Measurements from ENCODE around the gene SLC12A2. TPM values are rescaled to one million over a fixed set of nuclear protein-coding genes. Genes with fewer than 3 reads are reported as not detected.

Gene SLC12A2
- total RNA-seq, 2 experiments from 2014 or later: 18.1 to 22.7 TPM

DNA sequence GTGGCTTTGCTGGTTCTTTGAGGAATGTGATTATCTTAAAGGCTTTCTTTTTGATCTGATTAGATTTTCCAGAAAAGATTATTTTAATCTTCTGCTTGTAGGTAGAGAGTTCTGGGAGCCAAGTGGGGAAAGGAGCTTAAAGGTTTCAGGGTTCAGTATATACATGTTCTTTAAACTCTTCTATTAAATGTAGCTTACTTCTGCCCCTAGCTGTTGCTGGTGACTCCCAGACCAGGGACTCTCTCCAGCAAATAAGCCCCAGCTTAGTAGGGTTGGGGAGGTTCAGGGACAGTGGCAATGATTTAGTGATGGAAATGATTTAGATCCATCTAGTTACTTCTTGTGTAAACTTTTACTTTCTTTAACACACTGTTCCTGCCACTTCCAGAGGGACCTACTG, 72.2 kb downstream of the SLC12A2 start:
- ChIA-PET POLR2A (no interaction called here), CTCF (no interaction called here)

DNA sequence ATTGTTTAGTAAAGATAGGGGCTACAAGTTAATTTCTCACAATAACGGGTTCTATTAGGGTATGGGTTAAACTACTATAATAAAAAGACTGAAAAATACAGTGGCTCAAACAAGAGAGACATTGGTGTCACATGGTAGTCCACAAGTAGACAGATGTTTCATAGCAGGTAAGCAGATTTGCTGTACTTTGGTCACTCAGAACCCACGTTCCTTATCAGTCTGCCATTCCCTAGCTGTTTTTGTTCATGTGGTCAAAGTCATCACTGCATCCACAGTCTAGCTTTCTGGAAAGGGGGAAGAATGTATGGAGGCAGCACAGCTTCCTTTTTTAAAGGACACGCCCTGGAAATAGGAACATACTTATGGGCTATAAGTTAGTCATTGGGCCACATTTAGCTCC, 73.0 kb downstream of the SLC12A2 start:
- ChIA-PET POLR2A (no interaction called here), CTCF (no interaction called here)

DNA sequence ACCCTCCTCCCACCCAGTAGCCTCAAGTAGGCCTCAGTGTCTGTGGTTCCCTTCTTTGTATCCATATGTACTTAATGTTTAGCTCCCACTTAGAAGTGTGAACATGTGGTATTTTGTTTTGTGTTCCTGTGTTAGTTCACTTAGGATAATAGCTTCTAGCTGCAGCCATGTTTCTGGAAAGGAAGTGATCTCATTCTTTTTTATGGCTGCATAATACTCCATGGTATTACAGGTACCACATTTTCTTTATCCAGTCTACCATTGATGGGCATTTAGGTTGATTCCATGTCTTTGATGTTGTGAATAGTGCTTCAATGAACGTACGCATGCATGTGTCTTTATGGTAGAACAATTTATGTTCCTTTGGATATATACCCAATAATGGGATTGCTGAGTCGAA, 74.8 kb downstream of the SLC12A2 start:
- POLR2A ChIA-PET: no interaction called here
- CTCF ChIA-PET: no interaction called here

DNA sequence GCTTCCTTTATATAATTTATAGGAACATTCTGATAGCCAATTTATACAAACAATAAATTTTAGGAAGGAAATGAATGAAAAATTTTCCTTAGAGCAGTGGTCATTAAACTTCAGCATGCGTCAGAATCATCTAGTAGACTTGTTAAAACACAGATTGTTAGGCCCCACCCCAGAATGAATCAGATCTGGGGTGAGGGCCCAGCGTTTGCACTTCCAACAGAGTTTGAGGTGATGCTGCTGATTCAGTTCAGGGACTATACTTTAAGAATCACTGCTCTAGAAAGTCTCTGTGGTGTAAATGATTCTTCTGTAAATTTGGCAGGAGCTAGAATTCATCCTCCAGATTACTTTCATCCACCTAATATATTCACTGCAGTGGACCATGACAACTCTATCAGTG, 80.4 kb downstream of the SLC12A2 start:
- ChIA-PET CTCF (no interaction called here), POLR2A (no interaction called here)

DNA sequence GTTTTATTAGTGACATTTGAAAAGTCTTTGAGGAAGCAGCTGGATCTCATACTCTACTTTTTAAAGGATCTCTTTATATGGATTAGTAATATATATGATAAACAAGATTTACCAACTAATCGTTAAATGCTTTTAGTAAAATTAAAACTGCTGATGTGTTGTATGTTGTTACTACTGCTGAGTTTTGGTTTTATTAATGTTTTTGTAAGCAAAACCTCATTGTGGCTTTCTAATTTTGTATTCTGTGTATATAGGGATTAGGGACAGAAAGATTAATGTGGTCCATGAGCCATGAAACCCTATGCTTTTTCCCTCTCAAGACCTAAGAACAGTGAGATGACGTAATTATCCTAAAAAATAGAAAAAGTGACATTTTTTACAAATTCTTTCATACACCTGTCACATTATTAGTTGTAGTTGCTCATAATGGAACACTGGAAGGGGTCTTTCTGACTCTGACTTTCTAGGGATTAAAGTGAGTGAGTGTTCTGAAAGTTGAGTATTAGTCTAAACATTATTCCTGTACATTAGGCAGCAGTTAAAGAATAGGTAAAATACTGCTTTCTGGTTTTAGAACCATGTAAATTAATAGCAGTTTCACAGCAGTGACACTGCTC, 85.9 kb downstream of the SLC12A2 start:
- ChIA-PET POLR2A (no interaction called here), CTCF (no interaction called here)

DNA sequence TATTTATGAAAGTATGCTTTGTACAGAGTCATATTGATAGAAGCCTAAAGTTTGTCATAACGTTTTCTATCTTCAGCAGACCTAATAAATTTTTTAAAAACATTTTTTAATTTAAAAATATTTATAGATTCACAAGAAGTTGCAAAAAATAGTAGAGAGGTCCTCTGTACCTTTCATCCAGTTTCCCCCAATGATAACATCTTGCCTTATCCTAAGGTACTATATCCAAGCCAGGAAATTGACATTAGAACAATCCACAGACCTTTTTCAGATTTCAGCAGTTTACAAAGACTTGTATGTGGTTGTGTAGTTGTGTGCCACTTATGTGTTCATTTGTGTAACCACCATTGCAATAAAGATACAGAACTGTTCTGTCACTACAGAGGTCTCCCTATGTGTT, 88.5 kb downstream of the SLC12A2 start:
- ChIA-PET CTCF (no interaction called here), POLR2A (no interaction called here)

DNA sequence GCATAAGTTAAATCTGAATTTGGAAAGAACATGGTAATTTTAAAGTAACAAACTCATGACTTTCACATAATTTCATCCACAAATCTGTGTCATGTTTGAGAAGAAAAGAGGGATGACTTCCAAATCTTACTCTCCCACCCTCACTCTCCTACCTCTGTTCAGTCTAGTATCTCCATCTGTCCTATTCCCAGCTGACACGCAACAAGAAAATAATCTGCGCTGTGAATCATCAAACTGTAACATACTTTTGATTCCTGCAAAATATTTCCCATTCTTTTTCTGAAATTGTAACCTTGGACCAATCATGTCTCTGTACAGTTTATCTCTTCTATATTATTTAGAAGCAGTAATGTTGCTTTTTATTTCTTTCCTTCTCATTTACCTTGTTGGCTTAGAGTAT, 91.4 kb downstream of the SLC12A2 start:
- POLR2A ChIA-PET: no interaction called here

DNA sequence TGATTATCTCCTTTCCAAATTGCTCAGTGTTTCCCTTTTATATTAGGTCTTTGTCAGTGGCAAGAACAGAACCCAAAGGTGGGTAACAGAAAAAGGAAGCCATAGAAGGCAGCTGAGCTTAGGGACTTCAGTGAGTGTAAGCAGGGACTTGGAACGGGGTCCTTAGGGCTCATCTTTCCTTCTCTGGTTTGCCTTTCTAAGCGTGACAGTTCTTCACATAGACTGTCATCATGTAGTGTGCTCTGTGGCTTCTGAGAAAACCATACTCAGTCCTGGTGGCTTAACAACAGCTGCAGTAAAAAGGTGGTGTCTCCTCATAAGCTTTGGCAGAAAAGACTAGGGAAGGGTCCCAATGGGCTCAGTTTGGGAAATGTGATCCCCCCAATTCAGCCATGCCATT, 108.8 kb downstream of the SLC12A2 start:
- ChIA-PET CTCF (interaction anchor here (1.5 kb wide), 1 partner anchor 9 kb away, joined by 3 read pairs; no protein-coding TSS in a partner anchor), POLR2A (no interaction called here)

More for the DNA sequence above, 91.4 kb downstream of the SLC12A2 start:
- CTCF ChIA-PET: no interaction called here

DNA sequence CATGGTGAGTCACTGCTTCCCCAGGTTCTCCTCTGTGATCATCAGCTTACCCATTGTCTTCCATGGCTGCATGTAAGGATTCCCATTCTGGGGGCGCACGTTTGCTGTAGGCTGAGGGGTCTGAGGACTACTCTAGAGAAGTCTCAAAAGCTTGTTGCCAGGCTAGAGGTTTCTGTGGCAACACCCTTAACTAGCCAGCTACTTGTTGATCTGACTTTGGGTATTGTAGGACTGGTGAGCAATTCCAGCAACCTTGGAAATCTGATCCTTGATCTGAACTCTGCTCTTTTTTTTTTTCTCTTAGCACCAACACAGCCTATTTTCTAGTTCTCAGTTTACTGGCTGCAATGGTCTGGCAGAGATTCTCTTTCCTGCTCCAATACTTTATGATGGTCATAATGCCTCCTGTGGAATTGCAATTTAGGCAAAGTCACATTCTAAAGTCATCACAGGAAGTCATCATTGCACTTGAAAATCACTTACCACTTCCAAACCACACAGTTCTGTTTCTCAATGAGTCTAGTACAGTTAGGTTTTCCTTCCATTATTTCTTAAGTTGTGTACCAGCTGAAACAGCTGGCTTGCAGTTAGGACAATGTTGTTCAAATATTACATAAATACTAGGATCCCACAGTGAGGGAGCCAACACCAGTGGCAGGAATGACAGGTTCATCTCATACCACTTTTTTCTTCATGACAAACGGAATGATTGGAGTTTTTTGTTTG, 110.3 kb downstream of the SLC12A2 start:
- ChIA-PET CTCF (interaction anchor here (0.7 kb wide), 2 partner anchors 9 to 1682 kb away, joined by 3 to 5 read pairs; no protein-coding TSS in a partner anchor), POLR2A (no interaction called here)

DNA sequence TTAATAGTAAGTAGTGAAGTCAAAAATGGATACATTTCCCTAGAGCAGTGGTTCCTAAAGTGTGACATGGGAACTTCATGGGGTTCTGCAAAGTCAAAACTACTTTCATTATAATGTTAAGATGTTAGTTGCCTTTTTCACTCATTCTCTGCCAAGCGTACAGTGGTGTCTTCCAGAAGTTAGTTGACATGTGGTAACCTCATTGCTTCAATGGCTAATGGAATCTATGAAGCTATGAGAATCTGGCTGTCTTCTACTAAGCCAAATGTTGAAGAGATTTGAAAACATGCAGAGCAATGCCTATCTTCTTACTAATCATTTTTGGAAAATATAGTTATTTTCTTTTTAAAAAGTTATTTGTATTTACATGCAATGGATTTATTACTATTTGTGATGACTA, 111.8 kb downstream of the SLC12A2 start:
- CTCF ChIA-PET: no interaction called here
- POLR2A ChIA-PET: no interaction called here

DNA sequence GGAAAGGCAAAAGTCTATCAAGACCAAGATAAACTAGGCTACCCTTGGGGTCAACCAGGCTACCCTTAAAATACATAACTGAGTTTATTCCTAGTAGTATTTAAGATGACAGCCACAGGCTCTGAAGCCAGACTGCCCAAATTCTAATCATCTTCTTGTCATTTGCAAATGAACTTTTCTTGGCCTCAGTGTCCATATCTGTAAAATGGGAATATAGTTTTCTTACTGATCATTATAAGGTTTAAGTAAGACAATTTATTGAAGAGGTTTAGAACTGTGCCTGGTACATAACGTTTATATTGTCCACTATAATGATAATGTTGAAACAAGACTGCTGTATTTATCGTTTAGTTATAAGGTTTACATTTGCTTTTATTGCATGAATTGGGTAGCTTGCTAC, 112.5 kb downstream of the SLC12A2 start:
- ChIA-PET CTCF (no interaction called here), POLR2A (no interaction called here)

DNA sequence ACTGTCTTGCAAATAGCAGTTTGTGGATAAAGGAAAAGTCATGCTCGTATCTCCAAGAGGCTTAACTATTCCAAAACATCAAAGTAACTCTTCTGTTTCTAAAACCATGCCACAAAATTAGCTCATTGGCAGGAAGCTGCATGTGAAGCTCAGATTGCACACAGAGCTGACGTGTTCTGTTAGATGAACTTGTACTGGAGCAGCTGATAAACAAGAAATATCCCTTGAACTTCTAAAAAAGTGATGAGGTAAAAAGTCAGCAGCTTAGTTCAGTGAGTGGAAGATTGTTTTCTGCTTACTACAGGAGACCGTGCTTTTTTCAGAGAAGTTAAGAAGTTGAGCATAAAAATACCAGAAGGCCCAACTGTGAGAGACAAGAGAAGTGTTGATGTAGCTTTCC, 113.2 kb downstream of the SLC12A2 start:
- ChIA-PET POLR2A (no interaction called here), CTCF (no interaction called here)

DNA sequence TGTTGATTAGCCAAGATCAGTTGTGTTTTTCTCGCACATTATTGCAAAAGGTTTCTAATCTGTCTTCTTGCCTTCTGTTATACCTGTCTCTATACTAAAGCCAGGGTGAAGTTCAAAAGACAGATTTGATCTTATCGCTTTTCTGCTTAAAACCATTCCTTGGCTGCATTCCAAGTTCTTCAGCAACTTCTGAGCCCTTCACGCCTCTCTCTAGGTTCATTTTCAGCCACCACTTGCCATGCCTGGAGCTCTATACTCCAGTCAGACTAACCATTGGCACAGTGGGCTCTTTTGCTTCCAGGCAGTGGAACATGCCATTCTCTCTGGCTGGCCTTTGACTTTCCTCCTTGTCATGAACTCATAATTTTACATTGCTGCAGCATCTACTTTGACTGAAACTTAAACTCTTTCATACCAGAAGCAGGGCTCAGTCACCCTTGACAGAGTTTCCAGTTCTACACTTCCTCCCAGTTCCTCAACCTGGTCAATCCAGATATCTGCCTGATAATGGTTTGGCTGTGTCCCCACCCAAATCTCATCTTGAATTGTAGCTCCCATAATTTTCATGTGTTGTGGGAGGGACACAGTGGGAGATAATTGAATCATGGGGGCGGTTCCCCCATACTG, 114.4 kb downstream of the SLC12A2 start:
- ChIA-PET CTCF (no interaction called here), POLR2A (no interaction called here)

DNA sequence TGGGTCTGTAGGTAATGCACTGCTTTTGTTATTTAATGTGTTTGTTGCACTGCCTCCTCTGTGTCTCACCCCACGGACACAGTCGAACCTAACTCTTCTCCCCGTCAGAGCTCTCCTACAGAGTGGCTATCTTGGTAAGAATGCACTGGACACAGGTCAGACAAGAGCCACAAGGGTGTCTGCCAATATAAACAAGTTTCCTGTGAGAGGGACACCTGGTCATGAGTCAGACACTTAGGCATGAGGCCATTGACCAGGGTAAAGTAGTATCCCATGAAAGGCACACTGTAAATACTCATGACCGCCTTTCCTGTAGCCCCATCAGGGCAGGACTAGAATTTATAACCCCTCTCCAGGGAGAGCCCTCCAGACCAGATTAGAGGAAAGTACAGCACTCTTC, 115.5 kb downstream of the SLC12A2 start:
- ChIA-PET POLR2A (no interaction called here), CTCF (interaction anchor here (1.5 kb wide), 1 partner anchor 307 kb away, joined by 3 read pairs; no protein-coding TSS in a partner anchor)

DNA sequence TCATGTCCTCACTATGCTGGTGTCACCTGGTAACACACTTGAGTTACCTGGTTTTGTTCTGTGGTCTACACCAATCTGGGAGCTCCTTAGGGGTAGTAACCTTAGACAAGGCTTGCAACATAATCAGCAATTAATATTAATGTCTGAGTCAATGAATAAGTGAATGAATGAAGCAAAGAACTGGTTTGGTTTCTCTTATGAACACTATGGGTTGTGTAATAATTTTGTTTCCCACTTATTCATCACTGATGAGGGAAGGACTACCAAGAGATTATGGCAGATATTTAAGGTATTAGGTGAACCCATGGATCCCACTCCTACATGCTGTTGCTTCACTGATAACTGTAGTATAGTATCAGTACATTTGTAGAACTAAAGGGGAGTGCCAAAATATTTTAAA, 116.0 kb downstream of the SLC12A2 start:
- CTCF ChIA-PET: interaction anchor here (1.2 to 1.5 kb wide), 2 partner anchors 308 to 324 kb away, joined by 3 read pairs; no protein-coding TSS in a partner anchor
- POLR2A ChIA-PET: no interaction called here

DNA sequence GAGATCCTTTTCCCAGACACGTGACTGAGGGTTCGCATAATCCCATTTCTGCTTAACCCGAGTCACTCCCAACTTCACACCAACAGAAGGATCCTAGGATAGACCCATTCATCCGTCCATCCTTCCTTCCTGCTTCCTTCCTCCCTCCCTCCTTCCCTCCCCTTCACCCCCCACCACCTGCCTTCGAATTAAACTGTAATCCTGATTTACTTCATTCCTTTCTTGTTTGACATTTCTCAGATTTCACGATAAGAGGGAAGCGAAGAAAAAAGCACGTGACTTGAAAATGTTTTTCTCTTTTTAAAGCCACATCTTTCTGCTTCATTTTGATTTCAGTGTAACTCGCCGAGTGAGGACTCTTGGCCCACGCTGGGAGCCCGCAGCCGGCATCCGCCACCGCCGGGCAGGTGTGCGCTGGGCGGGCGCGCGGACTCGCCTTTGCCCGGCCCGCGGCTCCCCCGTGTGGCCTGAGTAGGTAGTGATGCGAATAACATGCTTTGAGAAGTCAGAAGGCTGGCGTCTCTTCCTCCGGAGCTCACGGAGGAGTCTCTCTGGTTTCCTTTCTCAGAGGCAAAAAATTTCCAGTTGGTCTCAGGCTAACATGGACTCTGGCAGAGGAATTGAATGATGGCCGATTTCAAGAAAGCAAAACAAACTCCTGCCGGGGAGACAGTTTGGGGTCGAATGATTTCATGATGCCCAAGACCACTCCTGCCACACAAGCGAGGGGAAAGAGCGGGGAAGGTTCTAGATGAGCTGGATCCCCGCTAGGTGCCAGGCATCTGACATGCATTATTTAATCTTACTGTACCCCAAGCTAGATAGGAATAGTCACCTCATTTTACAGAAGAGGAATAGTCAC, 117.7 kb downstream of the SLC12A2 start:
- CTCF ChIA-PET: interaction anchor here (0.6 to 1.2 kb wide), 8 partner anchors 10 to 631 kb away, joined by 3 to 6 read pairs (median 3); no protein-coding TSS in a partner anchor
- POLR2A ChIA-PET: no interaction called here

DNA sequence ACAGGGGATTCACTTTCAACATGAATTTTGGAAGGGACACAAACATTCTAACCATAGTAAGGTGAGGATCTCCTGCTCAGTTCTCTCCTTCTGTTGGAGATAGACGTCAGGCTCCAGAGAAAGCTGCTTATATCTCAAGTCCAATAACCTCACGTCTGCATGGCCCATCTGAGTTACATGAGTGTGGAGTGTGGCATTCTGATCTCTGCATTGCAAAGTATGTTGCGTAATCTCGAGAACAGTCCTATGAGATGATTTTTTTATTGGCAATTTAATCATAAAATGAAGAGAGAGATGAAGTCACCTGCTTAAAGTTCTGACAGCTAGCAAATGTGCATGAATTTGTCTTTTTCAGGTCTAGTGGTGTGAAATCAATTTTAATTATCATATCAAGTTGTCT, 118.8 kb downstream of the SLC12A2 start:
- POLR2A ChIA-PET: no interaction called here
- CTCF ChIA-PET: interaction anchor here (0.9 kb wide), 1 partner anchor 25 kb away, joined by 3 read pairs; no protein-coding TSS in a partner anchor

DNA sequence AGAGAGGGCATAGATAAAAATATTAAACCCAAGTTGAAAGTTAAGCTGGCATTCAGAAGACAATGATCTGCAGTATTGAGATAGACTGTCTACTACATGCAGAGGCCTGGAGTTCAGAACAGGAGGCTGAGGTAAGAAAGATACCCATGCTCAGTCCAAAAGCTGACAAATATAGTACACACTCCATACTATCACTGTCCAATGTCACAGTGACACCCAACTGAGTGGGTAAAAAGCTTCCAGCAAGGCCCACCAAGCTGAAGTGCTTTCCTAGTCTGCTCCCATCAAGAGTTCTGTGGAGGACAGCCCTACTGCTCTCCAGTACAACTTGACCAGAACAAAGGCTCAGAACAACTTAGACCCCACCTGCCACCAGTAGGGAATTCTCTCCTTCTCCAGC, 124.9 kb downstream of the SLC12A2 start:
- POLR2A ChIA-PET: no interaction called here
- CTCF ChIA-PET: no interaction called here

DNA sequence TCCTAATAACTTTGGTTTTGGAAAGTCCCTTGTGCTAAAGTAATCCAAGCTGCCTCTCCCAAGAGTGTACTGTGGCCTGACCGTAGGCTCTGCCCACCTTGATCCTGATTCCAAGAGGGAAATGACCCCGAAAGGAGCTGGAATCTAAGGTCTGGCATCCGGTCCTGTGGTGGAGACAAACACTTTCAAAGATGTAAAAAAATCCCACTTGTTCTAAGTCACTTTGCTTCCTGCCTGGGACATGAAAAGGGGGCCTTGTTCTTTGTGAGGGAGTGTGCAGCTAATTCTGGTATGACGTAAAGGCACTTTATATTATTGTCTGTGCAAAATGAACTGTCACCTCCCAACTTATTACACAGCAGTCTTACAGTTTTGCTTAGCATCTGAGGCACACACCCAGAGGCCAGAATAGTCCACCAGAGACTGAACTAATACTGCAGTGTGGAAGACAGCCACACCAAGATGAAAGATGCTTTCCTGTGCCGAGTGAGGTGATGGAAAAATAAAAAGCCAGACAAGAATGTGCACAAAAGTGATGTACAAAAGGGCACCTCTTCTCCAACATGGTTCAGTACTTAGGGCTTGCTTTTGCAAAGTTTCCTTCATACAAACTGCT, 128.7 kb downstream of the SLC12A2 start:
- CTCF ChIA-PET: interaction anchor here (0.9 to 1.1 kb wide), 2 partner anchors 286 to 693 kb away, joined by 3 read pairs; no protein-coding TSS in a partner anchor
- POLR2A ChIA-PET: no interaction called here

DNA sequence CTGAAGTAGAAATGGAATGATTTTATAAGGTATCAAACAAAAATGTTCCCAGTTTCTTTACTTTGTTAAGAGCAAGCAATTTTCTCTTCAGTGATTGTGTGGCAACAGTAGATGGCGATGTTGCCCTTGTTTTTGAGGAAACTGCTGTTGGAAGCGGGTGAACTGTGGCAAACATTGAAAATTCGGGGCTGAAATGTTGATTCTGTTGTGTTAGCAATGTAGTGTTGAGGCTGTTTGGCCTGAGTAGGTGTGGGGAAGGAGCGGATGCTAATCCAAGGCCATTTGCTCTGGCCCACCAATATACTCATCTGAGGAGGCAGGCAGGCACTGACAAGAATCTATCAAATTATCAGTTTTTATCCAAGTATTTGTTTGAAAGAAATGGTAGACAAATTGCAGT, 129.8 kb downstream of the SLC12A2 start:
- ChIA-PET POLR2A (no interaction called here), CTCF (no interaction called here)
